Right forelimb (tissue), 1 donor: Measurements from ENCODE around the gene SLC38A6.
"Not testable (repeated sequence)": the region's sequence is repeated elsewhere in the genome, so short reads cannot be mapped to it uniquely, and the experiment has no call there.

Source experiments
- DNase-seq: peaks from one replicate; pipeline ENCODE4 v3.0.0-alpha.2; 2018

SLC38A6 gene

GRCh38 chr14:61063461-61063860 is 82.4 kb downstream of the SLC38A6 start:
- no peak for DNase-seq

GRCh38 chr14:61064210-61064609 is 83.2 kb downstream of the SLC38A6 start:
- no peak for DNase-seq

GRCh38 chr14:61064856-61065255 is 83.8 kb downstream of the SLC38A6 start:
- no peak for DNase-seq

GRCh38 chr14:61065656-61066055 is 84.6 kb downstream of the SLC38A6 start:
- DNase-seq = no peak

- DNase-seq = not testable (repeated sequence)
Measured at GRCh38 chr14:61072442-61072841, 91.4 kb downstream of the SLC38A6 start.

GRCh38 chr14:61074852-61075251 is 93.8 kb downstream of the SLC38A6 start:
- DNase-seq = no peak

GRCh38 chr14:61076556-61076955 is 95.5 kb downstream of the SLC38A6 start:
- no peak for DNase-seq

- DNase-seq = no peak
Measured at GRCh38 chr14:61077437-61077836, 96.4 kb downstream of the SLC38A6 start.

- no peak for DNase-seq
Measured at GRCh38 chr14:61077951-61078720, 97.1 kb downstream of the SLC38A6 start.

- DNase-seq = peak; percentile 82
Measured at GRCh38 chr14:61080591-61081010, 99.6 kb downstream of the SLC38A6 start.

- no peak for DNase-seq
Measured at GRCh38 chr14:61088081-61088480, 107.0 kb downstream of the SLC38A6 start.

- no peak for DNase-seq
Measured at GRCh38 chr14:61089126-61089750, 108.2 kb downstream of the SLC38A6 start.

- DNase-seq = no peak
Measured at GRCh38 chr14:61090432-61091216, 109.6 kb downstream of the SLC38A6 start.

- no peak for DNase-seq
Measured at GRCh38 chr14:61091657-61092273, 110.7 kb downstream of the SLC38A6 start.

GRCh38 chr14:61098096-61098495 is 117.1 kb downstream of the SLC38A6 start:
- not testable (repeated sequence) for DNase-seq

- DNase-seq = no peak
Measured at GRCh38 chr14:61098721-61099120, 117.7 kb downstream of the SLC38A6 start.

GRCh38 chr14:61099216-61099835 is 118.3 kb downstream of the SLC38A6 start:
- no peak for DNase-seq

- no peak for DNase-seq
Measured at GRCh38 chr14:61101803-61102548, 120.9 kb downstream of the SLC38A6 start.
